ENCODE data around the gene DMD. TPM values are rescaled to one million over a fixed set of nuclear protein-coding genes. Genes with fewer than 3 reads are reported as not detected.

Gene DMD
- total RNA-seq, 2 donors from 2014 or later: 10.0 to 28.8 TPM

DNA sequence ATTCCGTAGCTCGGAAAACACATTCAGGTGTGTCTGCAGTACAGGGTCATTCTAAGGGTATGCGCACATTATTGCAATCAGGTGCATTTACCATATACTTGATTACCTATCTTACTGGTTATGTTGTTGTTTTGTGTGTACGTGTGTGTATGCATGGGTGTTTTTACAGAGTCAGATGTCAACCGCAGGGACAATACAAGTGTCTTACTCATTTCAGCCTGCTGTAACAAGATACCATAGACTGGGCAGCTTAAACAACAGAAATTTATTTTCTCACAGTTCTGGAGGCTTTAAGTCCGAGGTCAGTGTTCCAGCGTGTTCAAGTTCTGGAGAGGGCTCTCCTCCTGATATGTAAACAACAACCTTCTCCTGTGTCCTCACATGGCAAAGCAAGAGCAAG lies 316.7 kb downstream of the DMD start:
- ATAC-seq (no peak), DNase-seq (no peak)
- intact Hi-C loops (cut with DNase I, micrococcal nuclease): no loop called here

- ATAC-seq (no peak), DNase-seq (no peak)
- intact Hi-C loops (cut with DNase I, micrococcal nuclease): no loop called here
These were observed 317.6 kb downstream of the DMD start for GRCh38 chrX:32893751-32894150.

GRCh38 chrX:32877592-32877991 lies 333.8 kb downstream of the DMD start:
- intact Hi-C loops (cut with DNase I, micrococcal nuclease): no loop called here
- ATAC-seq (no peak), DNase-seq (no peak)

GRCh38 chrX:32874839-32875238 lies 336.5 kb downstream of the DMD start:
- DNase-seq: no peak
- ATAC-seq: no peak
- intact Hi-C loops (cut with DNase I, micrococcal nuclease): no loop called here

- DNase-seq: no peak
- no peak for ATAC-seq
- intact Hi-C loops (cut with DNase I, micrococcal nuclease): no loop called here
These were observed 337.6 kb downstream of the DMD start for GRCh38 chrX:32873786-32874185.

- DNase-seq (no peak), ATAC-seq (no peak)
- intact Hi-C loops (cut with DNase I, micrococcal nuclease): no loop called here
These were observed 339.7 kb downstream of the DMD start for GRCh38 chrX:32871636-32872035.

- no peak for ATAC-seq
- intact Hi-C loops (cut with DNase I, micrococcal nuclease): no loop called here
These were observed 342.8 kb downstream of the DMD start for GRCh38 chrX:32868524-32868895.

DNA sequence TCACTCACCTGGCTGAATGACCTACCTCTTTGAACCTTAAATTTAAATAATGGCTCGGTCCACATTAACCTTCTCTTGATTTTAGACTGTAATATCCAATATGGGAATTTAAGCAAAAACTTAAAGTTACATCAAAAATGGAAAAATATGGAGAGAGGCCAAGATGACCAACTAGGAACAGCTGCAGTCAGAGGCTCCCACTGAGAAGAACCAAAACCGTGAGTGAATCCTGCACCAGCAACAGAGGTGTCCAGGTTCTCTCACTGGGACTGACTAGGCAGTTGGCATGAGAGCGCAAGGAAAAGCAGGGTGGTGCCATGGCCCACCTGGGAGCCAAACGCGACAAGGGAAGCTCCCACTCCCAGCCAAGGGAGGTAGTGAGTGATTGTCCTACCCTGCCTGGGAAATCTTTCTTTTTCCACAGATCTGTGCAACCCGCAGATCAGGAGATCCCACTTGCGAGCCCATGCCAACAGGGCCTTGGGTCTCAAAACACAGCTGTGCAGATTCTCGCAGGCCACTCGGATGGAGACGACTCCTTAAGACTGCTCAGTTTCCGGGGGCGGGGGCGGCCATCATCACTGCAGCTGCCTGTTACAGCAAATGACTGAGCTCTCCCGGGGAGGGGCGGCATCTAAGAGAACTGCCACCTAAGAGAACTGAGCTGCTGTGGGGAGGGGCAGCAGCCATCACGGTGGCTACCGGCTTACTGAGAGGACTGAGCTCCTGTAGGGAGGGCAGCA lies 343.4 kb downstream of the DMD start:
- ATAC-seq: no peak
- intact Hi-C loops (cut with DNase I, micrococcal nuclease): no loop called here
- DNase-seq: no peak

More at GRCh38 chrX:32868524-32868895, 342.8 kb downstream of the DMD start:
- DNase-seq: no peak

GRCh38 chrX:32852203-32852602 lies 359.1 kb downstream of the DMD start:
- no peak for ATAC-seq
- DNase-seq: no peak
- intact Hi-C loops (cut with DNase I, micrococcal nuclease): no loop called here

GRCh38 chrX:32851556-32851955 lies 359.8 kb downstream of the DMD start:
- intact Hi-C loops (cut with DNase I, micrococcal nuclease): no loop called here
- ATAC-seq (no peak), DNase-seq (no peak)

GRCh38 chrX:32847921-32848320 lies 363.4 kb downstream of the DMD start:
- ATAC-seq (no peak), DNase-seq (no peak)
- intact Hi-C loops (cut with DNase I, micrococcal nuclease): no loop called here

- no peak for DNase-seq
- no peak for ATAC-seq
- intact Hi-C loops (cut with DNase I, micrococcal nuclease): no loop called here
These were observed 369.3 kb downstream of the DMD start for GRCh38 chrX:32842053-32842452.

DNA sequence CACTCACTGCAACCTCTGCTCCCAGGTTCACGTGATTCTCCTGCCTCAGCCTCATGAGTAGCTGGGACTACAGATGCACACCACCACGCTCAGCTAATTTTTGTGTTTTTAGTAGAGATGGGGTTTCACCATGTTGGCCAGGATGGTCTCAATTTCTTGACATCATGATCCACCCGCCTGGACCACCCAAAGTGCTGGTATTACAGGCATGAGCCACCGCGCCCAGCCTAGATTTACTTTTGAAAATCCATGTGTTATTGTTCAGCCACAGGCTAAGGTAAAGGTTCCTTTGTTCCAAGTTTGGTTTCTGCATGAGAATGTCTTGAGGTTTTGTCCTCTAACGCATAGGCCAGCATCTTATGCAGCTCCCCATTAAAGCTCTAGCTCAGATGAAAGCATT lies 371.6 kb downstream of the DMD start:
- DNase-seq (no peak), ATAC-seq (no peak)
- intact Hi-C loops (cut with DNase I, micrococcal nuclease): no loop called here

DNA sequence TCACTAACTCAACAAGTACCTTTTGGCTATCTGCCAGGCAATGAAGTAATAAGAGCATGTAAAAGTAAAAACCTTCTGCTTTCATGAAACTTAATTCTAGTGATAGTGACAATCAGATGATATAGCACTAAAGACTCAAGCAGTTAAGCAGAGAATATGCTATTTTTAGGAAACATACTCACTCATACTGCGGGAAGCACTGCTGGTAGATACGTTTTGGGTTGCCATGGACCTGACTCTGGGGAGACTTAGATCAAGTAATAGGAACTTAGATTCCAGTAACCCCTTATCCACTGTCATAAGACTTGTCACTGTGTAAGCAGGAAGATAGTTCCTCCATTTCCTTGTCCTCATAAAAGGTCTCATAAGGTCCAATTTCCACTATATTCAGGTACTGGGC lies 386.3 kb downstream of the DMD start:
- intact Hi-C loops (cut with DNase I, micrococcal nuclease): no loop called here
- no peak for ATAC-seq
- no peak for DNase-seq

- no peak for DNase-seq
- intact Hi-C loops (cut with DNase I, micrococcal nuclease): no loop called here
These were observed 407.3 kb downstream of the DMD start for GRCh38 chrX:32804034-32804433.

DNA sequence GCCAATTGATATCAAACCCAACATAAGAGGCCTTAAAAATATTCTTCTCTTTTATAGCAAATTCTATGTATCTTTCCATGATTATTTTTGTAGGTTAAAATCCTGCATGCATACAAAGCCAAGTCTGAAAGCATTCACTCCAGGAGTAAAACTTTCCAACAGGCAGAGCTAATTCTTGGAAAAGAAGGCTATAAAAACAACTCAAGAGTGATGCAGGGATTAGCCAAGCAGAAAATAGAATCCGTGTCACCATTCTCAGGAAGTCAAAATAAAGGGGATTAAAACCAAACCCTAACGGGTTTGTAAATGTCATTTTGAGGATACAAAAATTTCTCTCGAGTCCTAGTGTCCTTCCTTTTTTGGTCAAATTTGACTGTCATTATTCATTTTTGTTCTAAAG lies 412.4 kb downstream of the DMD start:
- DNase-seq: no peak

More at GRCh38 chrX:32804034-32804433, 407.3 kb downstream of the DMD start:
- ATAC-seq: no peak

DNA sequence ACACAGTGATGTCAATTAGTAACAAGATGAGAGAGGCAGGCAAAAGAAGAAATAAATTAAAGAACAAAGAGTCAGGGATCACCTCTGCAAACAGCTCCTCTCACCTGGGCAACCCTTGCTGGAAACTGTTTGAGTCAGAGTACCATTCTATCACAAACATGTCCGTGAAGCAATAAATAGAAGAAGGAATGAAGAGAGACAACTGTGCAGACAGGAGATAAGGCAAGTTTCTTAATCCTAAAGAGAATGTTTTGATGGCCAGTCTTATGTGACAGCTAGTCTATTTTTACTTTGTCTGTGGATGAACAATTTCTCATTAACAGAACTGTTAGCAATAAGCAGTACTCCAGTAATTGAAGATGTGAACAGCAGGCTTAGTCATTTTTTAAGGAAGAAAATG lies 422.4 kb downstream of the DMD start:
- DNase-seq: no peak
- no peak for ATAC-seq
- intact Hi-C loops (cut with DNase I, micrococcal nuclease): no loop called here

More for the DNA sequence above, 412.4 kb downstream of the DMD start:
- intact Hi-C loops (cut with DNase I, micrococcal nuclease): no loop called here
- ATAC-seq: no peak

DNA sequence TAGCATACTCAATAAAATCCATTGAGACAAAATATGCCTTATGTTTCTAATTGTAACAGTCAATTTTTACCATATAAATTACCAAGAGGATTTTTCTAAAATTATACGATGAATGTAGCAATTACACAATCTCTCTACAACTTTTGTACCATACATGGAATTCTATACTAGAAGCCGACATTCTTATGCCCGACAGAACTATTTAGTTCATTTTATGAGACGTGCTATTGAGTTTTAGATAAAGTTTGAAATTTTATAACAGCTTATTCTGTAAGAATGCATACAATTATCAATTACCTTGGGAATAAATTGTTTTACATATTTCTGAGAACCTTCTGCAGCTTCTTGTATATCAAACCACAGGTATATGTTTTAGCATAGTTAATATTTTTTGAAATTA lies 431.2 kb downstream of the DMD start:
- ATAC-seq (no peak), DNase-seq (no peak)
- intact Hi-C loops (cut with DNase I, micrococcal nuclease): no loop called here

DNA sequence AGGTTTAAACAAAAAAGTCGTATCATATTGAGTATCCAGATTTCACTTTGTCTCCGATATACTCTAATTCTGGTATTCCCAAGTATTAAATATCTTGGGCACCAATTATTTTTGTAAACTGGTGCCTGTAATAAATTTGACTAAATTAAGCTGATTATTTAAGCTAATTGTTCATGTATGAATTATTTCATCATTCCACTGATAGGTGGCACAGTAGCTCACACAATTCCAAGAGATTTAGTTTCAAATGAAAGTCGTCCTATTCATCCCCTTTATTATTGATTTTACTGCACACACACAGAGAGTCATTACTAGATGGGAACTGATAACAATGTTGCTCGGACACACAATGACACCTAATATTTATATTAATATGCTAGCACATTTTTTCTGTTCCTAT lies 432.4 kb downstream of the DMD start:
- ATAC-seq (no peak), DNase-seq (no peak)
- intact Hi-C loops (cut with DNase I, micrococcal nuclease): no loop called here

- no peak for ATAC-seq
- intact Hi-C loops (cut with DNase I, micrococcal nuclease): no loop called here
- DNase-seq: no peak
These were observed 436.4 kb downstream of the DMD start for GRCh38 chrX:32774966-32775365.

DNA sequence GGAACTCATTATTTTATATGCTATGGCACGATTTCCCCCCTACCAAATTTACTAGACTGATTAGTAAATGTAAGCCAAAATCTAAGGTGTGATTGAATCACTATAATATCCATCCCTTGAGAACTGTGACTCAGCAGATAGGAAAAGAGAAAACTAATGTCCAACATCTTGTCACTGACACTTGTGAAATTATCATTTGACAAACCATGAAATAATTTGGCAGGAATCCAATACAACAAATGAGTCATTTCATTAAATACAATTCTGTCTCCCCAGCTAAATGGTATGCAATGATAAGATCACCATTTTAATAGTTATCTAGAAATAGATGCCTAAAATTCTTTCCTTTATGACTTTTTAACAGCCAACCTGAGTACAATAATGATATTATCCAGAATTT lies 462.3 kb downstream of the DMD start:
- intact Hi-C loops (cut with DNase I, micrococcal nuclease): no loop called here
- no peak for ATAC-seq
- DNase-seq: no peak
